GM19351 (cell line): Measurements from ENCODE around the gene TP53RK.

ENCODE experiments used
- ATAC-seq: cut with Tn5 transposase; IDR thresholded peaks from one replicate; pipeline ENCODE4 v1.9.1; 2021; ENCODE audit warnings: mild to moderate bottlenecking, moderate library complexity; ENCODE audit not compliant: unreplicated experiment

TP53RK gene

DNA sequence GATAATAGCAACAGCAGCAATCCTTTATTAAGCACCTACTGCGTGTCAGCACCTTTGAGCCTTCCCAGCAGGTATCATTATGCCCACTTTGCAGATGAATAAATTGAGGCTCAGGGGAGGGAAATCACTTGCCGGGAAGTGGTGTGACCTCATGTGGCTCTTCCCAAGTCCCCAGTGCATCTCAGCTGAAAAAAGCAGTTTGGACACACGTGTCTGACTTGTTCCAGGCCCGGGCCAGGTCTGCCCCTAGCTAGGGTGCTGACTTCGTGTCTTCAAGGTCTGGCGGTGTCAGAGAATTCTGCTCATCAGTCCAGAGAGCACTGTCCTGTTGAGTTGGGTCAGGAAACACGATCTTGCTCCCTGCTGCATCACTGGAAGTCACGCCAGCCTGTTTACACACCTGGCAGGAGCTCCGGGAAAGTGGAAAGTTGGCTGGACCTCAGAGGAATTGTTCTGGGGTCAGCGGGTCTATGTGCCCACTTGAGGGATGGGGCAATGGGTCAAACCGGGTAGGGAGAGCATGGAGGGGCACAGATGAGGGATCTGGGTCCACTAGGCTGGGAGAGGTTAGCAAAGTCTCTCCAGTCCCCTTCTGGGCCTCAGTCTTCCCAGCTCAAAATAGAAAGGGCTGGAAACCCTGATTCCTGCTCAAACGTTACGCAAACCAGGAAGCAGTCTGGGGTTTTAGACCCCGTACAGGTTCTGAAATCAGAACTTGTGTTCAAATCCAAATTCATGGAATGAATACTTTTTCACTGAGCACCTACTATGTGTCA, 48.5 kb downstream of the TP53RK start:
- ATAC-seq = no peak

GRCh38 chr20:46640044-46640443, 49.2 kb downstream of the TP53RK start:
- ATAC-seq = no peak

- no peak for ATAC-seq
Observed at GRCh38 chr20:46639587-46639986, 49.7 kb downstream of the TP53RK start.

GRCh38 chr20:46638898-46639274, 50.4 kb downstream of the TP53RK start:
- ATAC-seq = no peak

GRCh38 chr20:46638134-46638897, 50.9 kb downstream of the TP53RK start:
- ATAC-seq = no peak

- ATAC-seq = no peak
Observed at GRCh38 chr20:46637427-46638133, 51.7 kb downstream of the TP53RK start.

DNA sequence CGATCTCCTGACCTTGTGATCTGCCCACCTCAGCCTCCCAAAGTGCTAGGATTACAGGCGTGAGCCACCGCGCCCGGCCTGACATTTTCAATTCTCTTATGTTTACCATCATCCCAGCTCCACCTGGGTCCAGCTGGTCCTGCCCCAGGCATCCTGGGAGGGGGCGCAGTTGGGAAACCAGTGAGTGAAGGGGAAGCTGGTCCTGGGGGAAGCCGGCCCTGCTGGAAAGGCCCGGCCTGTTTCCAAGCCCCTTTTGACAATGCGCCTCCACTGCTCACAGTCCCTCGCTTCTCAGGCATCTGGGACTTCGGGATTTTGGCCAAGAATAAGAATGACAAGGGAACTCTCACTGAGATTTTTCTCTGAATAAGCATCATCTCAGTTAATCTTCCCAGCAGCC, 52.2 kb downstream of the TP53RK start:
- ATAC-seq = no peak

GRCh38 chr20:46636514-46636913, 52.7 kb downstream of the TP53RK start:
- ATAC-seq = no peak

- ATAC-seq = no peak
Observed at GRCh38 chr20:46635514-46636136, 53.6 kb downstream of the TP53RK start.

GRCh38 chr20:46634528-46634927, 54.7 kb downstream of the TP53RK start:
- ATAC-seq = no peak
